ENCODE measurements around the gene PCDH15.

Gene PCDH15

DNA sequence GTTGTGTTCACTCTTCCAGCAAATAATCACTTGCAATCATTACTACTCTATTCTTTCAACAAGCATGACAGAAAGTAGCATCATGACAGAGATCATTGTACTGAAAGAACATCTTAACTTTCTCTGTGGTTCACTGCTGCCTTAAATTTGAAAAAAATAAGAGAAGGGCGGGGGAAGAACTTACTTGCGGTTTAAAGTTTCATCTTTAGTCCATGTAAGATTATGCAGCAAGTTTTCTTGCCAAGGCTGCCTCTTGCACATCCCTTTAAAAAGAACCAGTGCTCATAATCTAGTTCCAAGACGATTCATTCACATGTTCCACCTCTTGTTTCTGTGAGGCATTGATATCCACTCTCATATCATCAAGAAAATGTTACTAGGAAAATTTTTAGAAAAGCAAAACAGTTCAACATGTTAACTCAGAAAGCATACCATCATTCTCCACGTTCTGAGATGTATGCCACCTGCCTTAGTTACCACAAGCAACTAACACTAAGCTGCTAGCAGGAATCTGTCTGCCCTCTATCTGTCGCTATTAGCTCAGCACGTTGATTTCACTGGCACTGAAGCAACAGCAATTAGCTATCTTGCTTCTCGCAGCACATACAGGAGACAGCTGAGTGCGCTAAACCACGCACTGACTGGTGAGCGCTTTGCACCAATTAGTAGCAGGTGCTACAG lies at the start of gene PCDH15:
TSS of gene PCDH15 (minus strand) at position 491 of the 681 bp plus-strand sequence. CDS start 136,969 bp downstream, outside the sequence.
- DNase-seq, result peak; percentile 28

- no peak for DNase-seq
Observed at GRCh38 chr10:54843932-54844331, 42.9 kb upstream of the PCDH15 start.

DNA sequence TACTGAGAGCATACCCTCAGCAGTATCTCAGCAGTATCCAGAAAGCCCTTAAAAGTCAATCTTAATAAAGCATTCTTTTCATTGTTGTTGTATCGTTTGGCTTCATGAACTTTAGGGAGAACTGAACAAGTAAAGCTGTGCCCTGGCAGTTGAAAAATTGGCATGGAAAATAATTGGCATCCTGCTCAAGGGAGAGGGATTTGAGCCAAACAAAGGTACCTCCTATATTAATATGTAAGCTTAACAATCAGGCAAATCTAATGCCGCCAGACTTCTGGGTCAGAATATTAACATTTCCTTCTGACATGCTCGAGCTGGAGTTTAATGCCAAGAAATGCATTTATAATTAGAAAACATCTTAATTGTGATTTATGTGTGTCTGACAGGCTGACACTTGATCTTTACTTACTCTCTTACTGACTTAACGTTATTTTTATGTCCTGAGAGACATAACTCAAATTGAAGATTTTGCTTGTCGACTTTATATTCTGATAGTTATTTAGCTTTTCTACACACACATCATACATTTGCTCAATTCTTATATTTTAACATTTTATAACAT lies 42.1 kb upstream of the PCDH15 start:
- no peak for DNase-seq

GRCh38 chr10:54837479-54837878 lies 36.4 kb upstream of the PCDH15 start:
- no peak for DNase-seq

GRCh38 chr10:54833029-54833428 lies 32.0 kb upstream of the PCDH15 start:
- DNase-seq, result no peak

DNA sequence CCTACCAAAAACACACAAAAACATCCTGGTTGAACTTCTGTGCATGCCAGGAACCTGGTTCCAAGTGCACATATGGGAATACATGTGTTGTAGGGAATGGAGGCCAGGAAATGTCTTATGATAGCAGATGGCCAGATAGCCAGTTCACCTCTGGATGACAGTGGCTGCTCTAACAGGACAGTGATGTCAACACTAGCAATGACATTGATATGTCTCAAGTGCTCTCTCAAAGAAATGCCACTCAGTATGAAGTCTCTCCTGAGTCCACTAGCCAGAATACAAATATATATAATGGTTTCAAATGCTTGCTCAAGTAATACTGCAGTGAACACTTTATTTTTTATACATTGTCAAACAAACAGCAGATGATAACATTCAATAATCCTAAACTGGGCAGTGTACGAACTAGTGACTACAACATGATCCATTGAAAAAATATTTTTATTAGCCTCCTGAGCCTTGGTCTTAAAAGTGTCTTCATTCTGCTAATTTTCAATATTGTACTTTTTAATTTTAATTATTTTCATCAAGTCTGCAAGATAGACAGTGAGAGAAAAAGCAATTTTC lies 26.0 kb upstream of the PCDH15 start:
- DNase-seq, result no peak

GRCh38 chr10:54815583-54815982 lies 14.6 kb upstream of the PCDH15 start:
- DNase-seq, result no peak

GRCh38 chr10:54808186-54808935 lies 7.3 kb upstream of the PCDH15 start:
- no peak for DNase-seq

- DNase-seq, result no peak
Observed at GRCh38 chr10:54799506-54799905, 1.5 kb downstream of the PCDH15 start.

- DNase-seq, result no peak
Observed at GRCh38 chr10:54797636-54798321, 3.3 kb downstream of the PCDH15 start.

DNA sequence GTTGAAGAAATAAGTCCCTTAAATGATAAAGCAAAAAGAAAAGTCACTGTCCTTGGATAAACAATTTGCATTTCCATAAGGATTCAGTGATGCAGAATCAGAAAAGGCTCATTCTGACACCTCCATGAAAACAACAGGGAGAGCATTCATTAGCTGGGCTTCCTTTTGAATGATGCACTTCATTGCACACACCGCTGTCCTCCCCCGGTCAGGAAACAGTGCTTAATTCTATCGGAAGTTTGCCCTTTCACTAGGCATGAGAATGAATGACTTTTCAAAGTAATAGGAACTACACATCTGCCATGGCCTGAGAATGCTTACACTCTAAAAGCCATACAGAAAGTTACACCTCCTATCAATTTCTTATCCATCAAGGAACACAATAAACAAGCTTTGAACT lies 4.2 kb downstream of the PCDH15 start:
- no peak for DNase-seq

DNA sequence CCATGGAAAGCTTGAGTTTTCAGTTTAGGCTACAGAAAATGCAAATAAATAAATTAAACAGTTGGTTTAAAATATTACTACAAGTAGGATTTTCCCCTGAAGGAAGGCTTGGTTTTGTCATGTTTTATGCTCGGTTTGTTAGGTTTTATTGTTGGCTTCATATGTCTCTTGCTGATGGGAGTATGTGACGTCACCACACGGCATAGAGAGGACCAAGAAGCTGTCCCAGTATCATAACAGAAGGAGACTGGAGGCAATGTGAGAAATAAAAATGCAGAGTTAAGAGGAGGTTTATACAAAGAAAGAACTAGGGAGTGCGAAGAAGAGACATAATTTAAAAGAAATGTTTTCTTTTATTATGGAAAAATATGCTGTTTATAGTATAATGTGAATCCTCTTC lies 24.4 kb downstream of the PCDH15 start:
- DNase-seq, result no peak

- DNase-seq, result no peak
Observed at GRCh38 chr10:54772468-54773122, 28.4 kb downstream of the PCDH15 start.

DNA sequence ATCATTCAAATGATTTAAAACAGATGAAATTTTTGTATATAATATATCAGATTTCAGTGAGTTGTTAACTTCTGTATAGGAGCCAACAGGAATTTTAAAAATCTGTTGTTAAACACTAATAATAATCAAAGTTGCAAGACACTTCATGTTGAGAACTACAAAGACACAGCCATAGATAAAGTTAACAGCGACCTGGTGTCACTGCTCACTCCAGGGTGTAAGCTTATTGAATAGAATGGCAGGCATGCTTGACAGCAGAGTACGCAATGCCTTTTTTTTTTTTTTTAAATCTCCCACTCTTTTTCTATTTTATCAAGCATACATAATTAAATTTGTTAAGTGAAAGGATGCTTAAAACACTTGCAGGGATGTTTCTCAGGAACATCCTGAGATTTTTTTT lies 32.0 kb downstream of the PCDH15 start:
- DNase-seq, result no peak

DNA sequence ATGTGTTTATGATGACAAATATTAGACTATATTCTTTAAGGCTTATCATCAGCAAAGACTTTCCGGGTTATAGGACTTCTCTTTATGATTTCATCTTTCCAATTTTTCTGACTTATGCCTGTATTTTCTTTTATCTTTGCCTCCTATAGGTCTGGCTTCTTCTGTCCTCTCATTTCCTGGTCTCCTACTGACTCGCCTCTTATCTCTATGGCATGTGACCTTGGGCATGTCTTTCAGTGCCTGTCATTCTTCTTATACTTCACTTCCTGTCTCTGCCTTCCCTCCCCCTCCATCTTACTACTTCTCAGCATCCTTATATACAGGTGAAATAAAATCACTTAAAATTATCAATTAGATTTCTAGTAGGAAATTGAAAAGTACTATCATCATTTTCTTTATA lies 42.2 kb downstream of the PCDH15 start:
- DNase-seq, result no peak

DNA sequence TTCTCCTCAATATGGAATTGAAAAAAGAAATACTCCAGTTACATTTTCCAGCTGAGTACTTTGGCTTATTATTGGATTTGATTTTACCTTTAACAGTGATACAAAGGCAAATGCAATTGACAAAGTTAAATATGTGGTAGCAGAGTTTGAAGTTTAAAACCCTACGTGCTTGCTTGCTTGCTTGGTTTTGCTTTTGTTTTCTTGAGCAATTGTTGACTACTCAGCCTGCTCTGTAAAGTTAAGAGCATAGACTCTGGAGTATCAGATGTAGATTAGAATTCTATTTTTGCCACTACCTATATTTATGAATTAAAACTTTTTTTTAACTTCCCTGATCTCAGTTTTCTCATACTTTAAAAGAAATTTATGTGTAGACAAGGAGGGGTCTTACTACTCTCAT lies 51.4 kb downstream of the PCDH15 start:
- no peak for DNase-seq

DNA sequence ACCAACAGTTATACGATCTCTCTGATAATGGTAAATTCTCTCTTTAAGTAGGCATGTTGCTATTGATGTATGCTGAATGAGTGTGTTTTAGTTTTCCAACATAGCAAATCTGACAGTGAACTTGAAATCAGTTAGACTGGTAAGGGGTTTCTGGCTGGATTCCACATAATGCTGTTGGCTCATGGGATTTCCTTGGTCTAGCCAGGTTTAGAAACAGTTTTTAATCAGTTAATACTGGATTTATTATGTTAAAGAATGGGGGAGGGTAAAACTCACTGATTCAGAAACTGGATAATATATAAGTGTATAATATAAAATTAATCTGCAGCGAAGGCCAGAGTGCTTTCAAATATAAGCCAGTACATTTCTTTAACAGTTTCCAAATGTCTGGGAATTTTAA lies 55.6 kb downstream of the PCDH15 start:
- no peak for DNase-seq

DNA sequence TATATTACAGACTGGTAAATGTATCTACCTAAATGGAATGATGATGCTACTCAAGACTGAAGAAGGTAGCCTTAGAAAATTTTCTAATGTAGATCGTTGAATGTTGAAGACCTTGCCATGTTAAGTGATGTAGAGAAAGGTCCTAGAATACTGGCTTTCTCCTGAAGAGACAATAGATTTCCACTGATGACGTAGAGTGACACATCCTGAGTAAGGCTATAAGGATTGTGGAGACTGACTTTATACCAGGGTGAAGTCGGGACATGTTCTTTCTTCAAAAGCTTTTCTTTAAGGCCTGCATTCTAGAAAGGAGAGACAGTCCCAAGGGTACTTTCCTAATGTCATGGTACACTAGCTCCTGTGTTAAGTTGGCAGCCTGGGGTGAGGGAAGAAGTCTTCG lies 58.6 kb downstream of the PCDH15 start:
- DNase-seq, result no peak

DNA sequence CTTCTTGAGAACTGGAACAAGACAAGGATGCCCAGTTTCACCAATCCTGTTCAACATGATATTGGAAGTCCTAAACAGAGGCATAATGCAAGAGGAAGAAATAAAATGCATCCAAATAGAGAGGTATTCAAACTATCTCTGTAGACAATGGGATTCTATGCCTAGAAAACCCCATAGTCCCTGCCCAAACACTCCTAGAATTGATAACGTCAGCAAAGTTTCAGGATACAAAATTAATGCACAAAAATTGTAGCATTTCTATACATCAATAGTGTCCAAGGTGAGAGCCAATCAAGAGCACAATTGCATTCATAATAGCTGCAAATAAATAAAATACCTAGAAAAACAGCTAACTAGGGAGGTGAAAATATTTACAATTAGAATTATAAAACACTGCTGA lies 72.5 kb downstream of the PCDH15 start:
- no peak for DNase-seq

DNA sequence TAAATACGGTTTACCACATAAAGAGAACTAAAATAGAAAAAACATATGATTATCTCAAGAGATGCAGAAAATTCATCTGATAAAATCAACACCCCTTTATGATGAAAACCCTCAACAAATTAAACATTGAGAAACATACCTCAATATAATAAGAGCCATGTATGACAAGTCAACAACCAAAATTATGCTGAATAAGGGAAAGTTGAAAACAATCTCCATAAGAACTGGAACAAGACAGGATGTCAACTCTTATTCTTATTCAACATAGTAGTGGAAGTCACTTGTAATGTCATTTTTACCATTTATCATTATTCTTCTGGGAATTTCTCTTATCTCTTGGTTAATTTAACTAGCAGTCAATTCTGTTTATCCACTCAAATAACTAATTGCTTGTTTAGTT lies 79.0 kb downstream of the PCDH15 start:
- DNase-seq, result no peak

GRCh38 chr10:54710918-54711317 lies 90.1 kb downstream of the PCDH15 start:
- no peak for DNase-seq

DNA sequence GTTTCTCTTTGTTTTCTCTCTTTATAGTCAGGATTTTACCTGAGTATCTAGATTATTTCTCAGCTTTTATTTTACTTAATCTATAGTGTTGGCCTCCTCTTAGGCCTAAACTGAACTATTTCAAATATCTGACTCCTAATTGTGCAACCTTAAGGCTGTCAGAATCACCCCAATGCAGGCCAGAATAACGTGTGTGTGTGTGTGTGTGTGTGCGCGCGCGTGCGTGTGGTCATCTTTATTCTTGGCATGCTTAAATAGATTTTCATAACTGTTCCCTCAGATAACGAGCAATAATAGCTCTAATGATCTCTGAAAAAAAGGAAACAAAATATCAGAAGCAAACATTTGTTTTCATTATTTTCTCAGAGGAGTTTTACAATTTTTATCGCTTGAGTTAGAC lies 92.4 kb downstream of the PCDH15 start:
- DNase-seq, result no peak

DNA sequence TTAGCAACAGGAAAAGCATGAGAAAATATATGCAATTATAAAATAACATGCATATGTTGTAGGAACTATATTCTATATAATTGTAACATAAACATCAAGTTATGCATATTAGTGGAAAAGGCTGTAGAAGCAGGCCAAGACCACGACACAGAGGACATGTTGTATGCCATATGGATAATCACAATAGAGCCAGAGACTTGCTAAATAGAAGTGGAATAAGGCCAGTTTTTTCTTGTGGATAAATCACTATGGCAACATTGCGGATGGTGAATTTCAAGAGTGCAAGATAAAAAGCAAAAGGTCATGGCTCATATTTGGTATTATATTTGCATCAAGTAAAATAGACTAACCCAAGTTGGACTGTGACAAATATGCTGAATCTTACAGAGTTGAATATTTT lies 93.0 kb downstream of the PCDH15 start:
- no peak for DNase-seq

Measured in NCI-H1048 (cell line).